Immature natural killer cell (primary cell): ENCODE results near the gene RNF212. TPM values are rescaled to one million over a fixed set of nuclear protein-coding genes. Genes with fewer than 3 reads are reported as not detected.
"Not testable (repeated sequence)": the region's sequence is repeated elsewhere in the genome, so short reads cannot be mapped to it uniquely, and the experiment has no call there.

ENCODE experiments used
- DNase-seq, 3 donors: peaks; one replicate each; pipeline ENCODE4 v3.0.0; 2022; ENCODE audit warnings: mixed read lengths in 1 of 3
- H3K27ac Mint-ChIP-seq, 6 donors: one replicate each; pipeline ENCODE4 v1.8.0; 2020; ENCODE audit warnings: mixed read lengths in 6 of 6, mild to moderate bottlenecking in 5 of 6, inconsistent platforms in 4 of 6, moderate library complexity in 3 of 6
- H3K27me3 Mint-ChIP-seq, 3 donors: one replicate each; pipeline ENCODE4 v1.8.0; 2020 to 2021; ENCODE audit warnings: low read depth in 3 of 3, mild to moderate bottlenecking in 3 of 3, mixed read lengths in 3 of 3, moderate library complexity in 3 of 3, inconsistent platforms in 1 of 3
- H3K36me3 Mint-ChIP-seq, 3 donors: one replicate each; pipeline ENCODE4 v1.8.0; 2020; ENCODE audit warnings: mixed read lengths in 3 of 3, inconsistent platforms in 2 of 3, mild to moderate bottlenecking in 2 of 3
- H3K4me1 Mint-ChIP-seq, 2 donors: one replicate each; pipeline ENCODE4 v1.8.0; 2020; ENCODE audit warnings: inconsistent platforms in 2 of 2, mild to moderate bottlenecking in 2 of 2, mixed read lengths in 2 of 2, moderate library complexity in 1 of 2
- H3K4me3 Mint-ChIP-seq, 5 donors: one replicate each; pipeline ENCODE4 v1.8.0; 2020; ENCODE audit warnings: mild to moderate bottlenecking in 5 of 5, mixed read lengths in 5 of 5, inconsistent platforms in 3 of 5, moderate library complexity in 3 of 5
- H3K9me3 Mint-ChIP-seq, 6 donors: one replicate each; pipeline ENCODE4 v1.8.0; 2020; ENCODE audit warnings: mild to moderate bottlenecking in 6 of 6, mixed read lengths in 6 of 6, inconsistent platforms in 4 of 6, moderate library complexity in 3 of 6
- polyA plus RNA-seq, 3 donors: library from polyadenylated mRNA; unstranded; fragments of 300-500 nt; fragmentation: Illumina TruSeq; gene quantifications; one replicate each; pipeline ENCODE4 v1.2.3, GENCODE V29; 2021

Gene RNF212
- polyA plus RNA-seq, 3 donors from 2014 or later: 1.3 to 2.4 TPM; not detected in 1

DNA sequence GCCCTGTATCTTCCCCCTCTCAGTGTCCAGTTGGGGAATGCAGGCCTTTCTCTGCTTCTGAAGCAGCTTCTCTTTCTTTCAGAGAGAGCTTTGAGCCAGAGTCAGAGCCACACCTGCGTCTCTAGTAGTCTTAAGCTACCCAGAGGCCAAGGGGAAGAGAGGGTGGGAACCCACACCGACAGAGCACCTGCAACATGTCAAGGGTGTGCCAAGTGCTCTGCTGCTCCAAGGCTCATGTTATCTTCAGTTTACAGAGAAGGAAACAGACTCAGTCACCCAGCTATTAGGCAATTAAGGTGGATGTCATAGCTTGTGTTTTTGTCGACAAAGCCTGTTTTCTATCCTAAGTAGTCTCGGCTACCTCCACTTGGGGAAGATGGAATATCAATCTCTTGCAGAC, 22.7 kb upstream of the RNF212 start:
- peaks cover 21 to 31% of the 10 kb centered on the region in 2 donors for H3K4me1 Mint-ChIP-seq
- H3K27ac Mint-ChIP-seq: peak overlapping the region in 1 of 6 donors; percentile 42
- H3K9me3 Mint-ChIP-seq: no peaks in the 10 kb centered on the region
- DNase-seq: no peak
- peak overlapping the region; percentile 15 to 59 (median 39) for H3K4me3 Mint-ChIP-seq
- no peaks in the 10 kb centered on the region for H3K36me3 Mint-ChIP-seq
- peaks cover 0 to 6% (median 0%) of the 10 kb centered on the region in 3 donors for H3K27me3 Mint-ChIP-seq

GRCh38 chr4:1133033-1133432, 19.7 kb upstream of the RNF212 start:
- Mint-ChIP-seq H3K27ac (peak overlapping the region in 2 of 6 donors; percentile 5 to 32), H3K4me1 (peaks cover 20 to 37% of the 10 kb centered on the region in 2 donors), H3K36me3 (no peaks in the 10 kb centered on the region), H3K9me3 (no peaks in the 10 kb centered on the region), H3K4me3 (no peak overlapping the region), H3K27me3 (peaks cover 3 to 11% (median 4%) of the 10 kb centered on the region in 3 donors)
- DNase-seq: no peak

DNA sequence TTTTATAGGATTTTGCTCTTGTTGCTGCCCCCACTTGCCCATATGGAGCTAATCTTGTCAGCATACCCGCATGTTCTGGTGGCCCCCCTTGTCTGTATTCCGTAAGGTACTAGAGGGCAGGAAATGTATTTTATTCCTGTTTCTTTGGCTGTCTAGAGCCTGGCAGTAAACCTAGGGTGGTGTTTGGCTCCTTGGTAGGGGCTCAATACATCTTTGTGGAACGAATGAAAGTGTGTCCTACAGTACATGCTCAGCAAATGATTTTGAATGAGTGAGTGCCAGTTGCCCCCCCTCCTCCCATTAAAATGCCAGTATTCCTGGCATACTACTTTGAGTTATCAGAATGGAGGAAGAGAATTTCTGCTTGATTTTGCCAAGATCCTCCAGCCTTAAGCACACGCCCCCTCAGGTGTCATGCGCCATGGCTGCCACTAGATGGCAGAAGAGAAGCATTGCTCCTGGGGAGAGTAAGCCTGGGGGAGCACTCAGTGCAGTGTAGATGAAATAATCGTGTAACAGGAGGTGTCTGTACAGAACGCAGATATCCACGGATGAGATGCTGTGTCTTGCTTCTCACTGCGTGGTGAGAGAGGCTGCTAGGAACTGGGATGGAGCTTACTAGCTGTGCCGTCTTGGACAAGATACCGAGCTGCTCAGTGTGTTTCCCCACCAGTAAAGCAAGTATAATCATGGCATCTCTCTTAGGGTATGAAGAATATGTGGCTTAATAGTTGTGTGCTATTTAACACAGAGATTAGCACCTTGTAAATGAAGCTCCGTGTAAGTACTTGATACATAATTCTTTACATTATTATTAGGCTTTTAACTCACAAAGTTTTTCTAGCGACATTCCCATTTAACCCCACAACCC, 17.2 kb upstream of the RNF212 start:
- DNase-seq: peak; percentile 74 to 81 (median 78)

DNA sequence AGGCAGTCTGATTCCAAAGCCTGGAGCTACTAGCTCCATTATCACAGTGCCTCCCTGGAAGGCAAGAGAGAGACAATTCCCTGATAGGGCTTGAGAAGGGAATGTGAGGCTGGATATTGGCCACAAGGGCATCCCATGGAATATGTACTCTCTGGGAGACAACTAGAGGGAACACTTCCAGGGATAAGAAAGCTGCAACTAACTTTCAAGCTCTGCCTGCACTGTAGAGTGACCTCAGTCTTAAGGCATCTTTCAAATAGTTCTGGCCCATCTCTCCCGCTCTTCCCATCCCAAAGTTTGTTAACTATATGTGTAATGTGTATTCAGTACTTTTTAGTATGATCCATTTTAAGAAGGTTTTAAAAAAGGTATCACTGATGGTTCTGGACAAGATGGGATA, 13.1 kb upstream of the RNF212 start:
- Mint-ChIP-seq H3K36me3 (no peaks in the 10 kb centered on the region), H3K4me3 (no peak overlapping the region), H3K27me3 (peaks cover 1 to 11% (median 6%) of the 10 kb centered on the region in 3 donors), H3K4me1 (peaks cover 3 to 7% of the 10 kb centered on the region in 2 donors), H3K27ac (no peak overlapping the region), H3K9me3 (peaks cover 0 to 4% (median 0%) of the 10 kb centered on the region in 6 donors)
- DNase-seq: no peak

More for the DNA sequence above, 17.2 kb upstream of the RNF212 start:
- Mint-ChIP-seq H3K27me3 (peaks cover 4 to 11% (median 5%) of the 10 kb centered on the region in 3 donors), H3K9me3 (no peaks in the 10 kb centered on the region), H3K4me1 (peaks cover 9 to 15% of the 10 kb centered on the region in 2 donors), H3K36me3 (no peaks in the 10 kb centered on the region), H3K4me3 (no peak overlapping the region), H3K27ac (peak overlapping the region in 3 of 6 donors; percentile 36 to 43 (median 37))

DNA sequence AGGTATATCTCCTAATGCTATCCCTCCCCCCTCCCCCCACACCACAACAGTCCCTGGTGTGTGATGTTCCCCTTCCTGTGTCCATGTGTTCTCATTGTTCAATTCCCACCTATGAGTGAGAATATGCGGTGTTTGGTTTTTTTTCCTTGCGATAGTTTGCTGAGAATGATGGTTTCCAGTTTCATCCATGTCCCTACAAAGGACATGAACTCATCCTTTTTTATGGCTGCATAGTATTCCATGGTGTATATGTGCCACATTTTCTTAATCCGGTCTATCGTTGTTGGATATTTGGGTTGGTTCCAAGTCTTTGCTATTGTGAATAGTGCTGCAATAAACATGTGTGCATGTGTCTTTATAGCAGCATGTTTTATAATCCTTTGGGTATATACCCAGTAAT, 12.1 kb upstream of the RNF212 start:
- H3K4me3 Mint-ChIP-seq, H3K27me3 Mint-ChIP-seq, H3K9me3 Mint-ChIP-seq, H3K27ac Mint-ChIP-seq, DNase-seq, H3K4me1 Mint-ChIP-seq, H3K36me3 Mint-ChIP-seq: not testable (repeated sequence)

- H3K9me3 Mint-ChIP-seq: peaks cover 0 to 4% (median 0%) of the 10 kb centered on the region in 6 donors
- no peaks in the 10 kb centered on the region for H3K36me3 Mint-ChIP-seq
- H3K4me3 Mint-ChIP-seq: no peak overlapping the region
- no peak overlapping the region for H3K27ac Mint-ChIP-seq
- no peak for DNase-seq
- no peaks in the 10 kb centered on the region for H3K4me1 Mint-ChIP-seq
- peaks cover 3 to 6% (median 4%) of the 10 kb centered on the region in 3 donors for H3K27me3 Mint-ChIP-seq
Measured at GRCh38 chr4:1124818-1125217, 11.5 kb upstream of the RNF212 start.

DNA sequence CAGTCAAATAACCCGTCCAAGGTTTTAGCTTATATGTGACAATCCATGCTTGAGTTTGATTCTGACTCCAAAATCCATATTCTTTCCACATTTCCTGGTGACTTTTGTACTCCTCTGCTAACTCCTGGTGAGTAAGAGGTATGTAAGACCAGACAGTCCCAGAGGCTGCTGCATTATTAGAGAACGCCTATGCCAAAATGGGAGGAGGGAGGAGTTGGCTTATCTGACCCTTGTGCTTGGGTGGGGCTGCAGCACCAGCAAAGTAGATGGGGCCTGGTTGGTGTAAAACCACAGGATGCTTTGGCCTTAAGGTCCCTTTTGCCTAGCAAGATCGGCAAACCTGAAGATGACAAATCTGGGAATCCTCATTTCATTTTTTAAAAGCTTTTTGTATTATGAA, 9.1 kb upstream of the RNF212 start:
- DNase-seq: no peak
- Mint-ChIP-seq H3K4me3 (no peak overlapping the region), H3K9me3 (peaks cover 0 to 4% (median 0%) of the 10 kb centered on the region in 6 donors), H3K4me1 (peaks cover 0 to 1% of the 10 kb centered on the region in 2 donors), H3K36me3 (no peaks in the 10 kb centered on the region), H3K27me3 (peaks cover 2 to 6% (median 3%) of the 10 kb centered on the region in 3 donors), H3K27ac (no peak overlapping the region)

DNA sequence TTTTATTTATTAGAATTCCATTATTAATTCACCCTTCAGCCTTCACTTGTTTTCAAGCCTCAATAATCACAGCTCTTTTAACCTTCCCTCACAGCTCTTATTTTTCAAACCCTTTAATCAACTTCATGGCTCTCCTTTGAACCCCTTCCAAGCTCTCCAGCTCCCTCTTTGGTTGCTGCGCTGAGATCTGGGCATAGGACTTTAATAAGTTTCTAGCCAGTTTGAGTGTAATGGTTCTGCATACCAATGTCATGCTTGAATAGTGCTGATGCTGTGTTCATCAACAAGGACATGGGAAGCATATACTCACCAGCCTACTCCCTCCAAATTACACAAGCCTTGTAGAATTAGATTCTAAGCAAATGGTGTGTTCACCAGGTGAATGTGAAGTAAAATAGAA, 3.5 kb upstream of the RNF212 start:
- H3K9me3 Mint-ChIP-seq: no peaks in the 10 kb centered on the region
- H3K27ac Mint-ChIP-seq: no peak overlapping the region
- no peaks in the 10 kb centered on the region for H3K36me3 Mint-ChIP-seq
- peaks cover 0 to 1% of the 10 kb centered on the region in 2 donors for H3K4me1 Mint-ChIP-seq
- H3K27me3 Mint-ChIP-seq: peaks cover 4 to 22% (median 9%) of the 10 kb centered on the region in 3 donors
- no peak for DNase-seq
- H3K4me3 Mint-ChIP-seq: no peak overlapping the region

- no peaks in the 10 kb centered on the region for H3K36me3 Mint-ChIP-seq
Measured at GRCh38 chr4:1115528-1116293, 2.3 kb upstream of the RNF212 start.

DNA sequence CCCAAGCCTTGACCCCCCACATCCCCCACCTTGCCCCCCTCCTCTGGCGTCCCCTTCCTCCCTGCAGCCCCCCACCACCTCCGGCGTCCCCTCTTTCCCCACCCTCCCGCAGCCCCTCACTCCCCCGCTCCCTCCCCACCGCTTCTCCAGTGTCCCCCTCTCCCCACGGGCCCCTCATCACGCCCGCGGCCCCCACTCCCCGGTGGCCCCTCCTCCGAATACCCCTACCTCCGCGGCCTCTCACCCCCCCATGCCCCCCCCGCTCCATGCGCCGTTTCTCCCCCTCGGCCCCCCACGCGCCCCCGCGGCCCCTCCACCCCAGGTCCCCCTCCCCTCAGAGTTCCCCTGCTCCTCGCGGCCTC, 562 bp downstream of the RNF212 start:
- Mint-ChIP-seq H3K27ac (no peak overlapping the region), H3K36me3 (no peaks in the 10 kb centered on the region), H3K4me3 (no peak overlapping the region), H3K4me1 (no peaks in the 10 kb centered on the region), H3K27me3 (peaks cover 8 to 27% (median 11%) of the 10 kb centered on the region in 3 donors), H3K9me3 (no peaks in the 10 kb centered on the region)
- no peak for DNase-seq

More at GRCh38 chr4:1115528-1116293, 2.3 kb upstream of the RNF212 start:
- Mint-ChIP-seq H3K27me3 (peaks cover 8 to 25% (median 12%) of the 10 kb centered on the region in 3 donors), H3K27ac (no peak overlapping the region), H3K4me3 (no peak overlapping the region), H3K9me3 (no peaks in the 10 kb centered on the region), H3K4me1 (peaks cover 0 to 1% of the 10 kb centered on the region in 2 donors)
- no peak for DNase-seq

DNA sequence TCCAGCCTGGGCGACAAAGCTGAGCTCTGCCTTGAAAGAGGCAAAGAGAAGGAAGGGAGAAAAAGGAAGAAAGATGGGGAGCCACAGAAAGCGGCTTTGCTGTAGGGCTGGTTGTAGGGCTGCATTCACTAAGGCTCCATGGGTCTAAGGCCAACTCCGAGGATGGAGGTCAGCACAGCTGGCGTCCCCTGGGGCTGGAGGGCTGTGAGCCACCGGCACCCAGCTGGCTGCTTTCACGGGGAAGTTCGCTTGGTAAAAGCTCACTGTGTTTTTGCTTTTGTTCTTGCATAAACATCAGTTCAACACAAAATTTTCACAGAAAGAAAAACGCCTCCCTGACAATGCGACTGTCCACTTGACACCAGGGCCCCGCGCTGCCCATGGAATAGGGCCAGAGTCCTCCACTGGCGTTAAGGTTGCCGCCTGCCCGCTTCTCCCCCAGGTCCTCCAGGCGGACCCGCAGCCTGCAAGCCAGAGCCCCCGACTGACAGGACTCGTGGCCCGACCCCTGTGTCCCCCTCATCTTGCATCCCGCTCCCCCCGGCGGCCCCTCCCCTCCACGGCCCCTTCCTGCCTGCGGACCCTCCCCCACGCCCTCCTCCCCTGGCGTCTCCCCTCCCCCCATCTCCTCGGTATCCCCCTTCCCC, 1.1 kb downstream of the RNF212 start:
- Mint-ChIP-seq H3K4me3 (no peak overlapping the region), H3K4me1 (no peaks in the 10 kb centered on the region), H3K36me3 (no peaks in the 10 kb centered on the region), H3K9me3 (no peaks in the 10 kb centered on the region), H3K27me3 (peaks cover 4 to 26% (median 11%) of the 10 kb centered on the region in 3 donors), H3K27ac (peak overlapping the region in 2 of 6 donors; percentile 6 to 21)
- no peak for DNase-seq

DNA sequence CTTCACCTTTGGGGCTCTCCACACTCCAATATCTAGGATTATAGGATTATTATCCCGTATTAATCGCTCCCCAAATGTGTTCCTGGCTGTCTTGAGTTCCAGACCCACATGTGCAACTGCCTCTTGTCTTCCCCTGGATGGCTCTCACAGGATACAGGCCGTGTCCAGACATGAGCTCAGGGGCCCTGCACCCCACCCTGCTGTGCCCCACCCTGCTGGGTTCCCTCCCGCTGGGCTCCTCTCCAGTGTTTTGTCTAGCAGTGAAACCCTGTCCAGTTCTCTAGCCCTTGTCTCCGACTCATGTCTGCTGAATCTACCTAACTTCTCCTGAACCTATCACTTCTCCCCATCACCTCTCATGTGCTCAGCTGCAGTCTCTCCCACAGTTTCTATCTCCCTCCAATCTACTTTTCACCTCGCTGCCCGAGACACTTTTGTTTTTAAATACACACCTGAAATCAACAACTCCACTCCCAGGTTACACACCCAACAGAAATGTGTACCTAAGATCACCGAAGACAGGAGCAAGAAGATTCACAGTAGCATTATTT, 2.0 kb downstream of the RNF212 start:
- Mint-ChIP-seq H3K4me3 (no peak overlapping the region), H3K4me1 (no peaks in the 10 kb centered on the region), H3K27ac (no peak overlapping the region), H3K9me3 (no peaks in the 10 kb centered on the region), H3K27me3 (peaks cover 4 to 22% (median 11%) of the 10 kb centered on the region in 3 donors), H3K36me3 (no peaks in the 10 kb centered on the region)
- no peak for DNase-seq

DNA sequence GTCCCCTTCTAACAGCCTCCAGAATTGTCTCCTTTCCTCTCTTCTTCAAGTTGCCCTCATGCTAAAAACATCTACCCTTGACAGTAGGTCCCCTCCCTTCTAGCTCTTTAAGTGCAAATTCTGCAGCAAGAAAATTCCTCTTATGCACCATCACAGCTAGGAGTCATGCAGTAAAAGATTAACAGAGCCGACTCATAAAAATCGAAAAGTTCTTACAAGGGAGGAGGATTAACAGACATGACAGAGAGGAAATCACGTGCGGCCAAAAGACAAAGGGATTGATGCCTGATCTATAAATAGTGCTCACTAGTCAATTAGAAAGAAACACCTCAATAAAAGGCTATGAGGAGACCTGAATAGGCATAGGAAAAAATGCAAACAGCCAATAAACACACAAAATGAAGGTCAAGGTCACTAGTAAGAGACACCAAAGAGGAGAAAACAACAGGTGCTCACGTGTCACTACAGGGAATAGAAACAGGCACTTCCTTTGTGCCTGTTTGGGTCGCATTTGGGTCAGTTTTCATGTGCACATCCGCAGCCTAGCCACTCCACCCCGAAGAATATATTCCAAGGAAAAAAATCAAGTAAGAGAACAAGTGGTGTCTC, 3.4 kb downstream of the RNF212 start:
- Mint-ChIP-seq H3K36me3 (no peaks in the 10 kb centered on the region), H3K4me3 (no peak overlapping the region), H3K27me3 (peaks cover 7 to 13% (median 11%) of the 10 kb centered on the region in 3 donors), H3K9me3 (no peaks in the 10 kb centered on the region), H3K27ac (no peak overlapping the region), H3K4me1 (no peaks in the 10 kb centered on the region)
- DNase-seq: no peak
